Stimulated activated CD8-positive, alpha-beta memory T cell treated with anti-CD3 and anti-CD28 coated beads, Interleukin-7, amount 100 ng/mL, for 4 hours (primary cell): Measurements from ENCODE around the gene POU6F2.

Experiments used
- DNase-seq, 2 donors: peaks; one replicate each; pipeline ENCODE4 v3.0.0-alpha.2; 2020; ENCODE audit warnings: low read depth in 2 of 2

The POU6F2 gene

GRCh38 chr7:39069896-39070881 is 92.5 kb downstream of the POU6F2 start:
- DNase-seq, result no peak

- no peak for DNase-seq
These were observed 93.4 kb downstream of the POU6F2 start for GRCh38 chr7:39071116-39071515.

- DNase-seq, result no peak
These were observed 95.7 kb downstream of the POU6F2 start for GRCh38 chr7:39073432-39073831.

GRCh38 chr7:39075210-39075609 is 97.5 kb downstream of the POU6F2 start:
- no peak for DNase-seq

- DNase-seq, result no peak
These were observed 106.1 kb downstream of the POU6F2 start for GRCh38 chr7:39083781-39084180.

GRCh38 chr7:39084349-39084748 is 106.6 kb downstream of the POU6F2 start:
- DNase-seq, result no peak

- no peak for DNase-seq
These were observed 107.5 kb downstream of the POU6F2 start for GRCh38 chr7:39085189-39085588.

GRCh38 chr7:39085590-39086049 is 107.9 kb downstream of the POU6F2 start:
- no peak for DNase-seq

- DNase-seq, result no peak
These were observed 109.1 kb downstream of the POU6F2 start for GRCh38 chr7:39086638-39087360.

GRCh38 chr7:39088730-39089593 is 111.3 kb downstream of the POU6F2 start:
- no peak for DNase-seq

GRCh38 chr7:39091145-39091544 is 113.4 kb downstream of the POU6F2 start:
- DNase-seq, result no peak

- no peak for DNase-seq
These were observed 114.1 kb downstream of the POU6F2 start for GRCh38 chr7:39091774-39092173.

GRCh38 chr7:39094731-39095130 is 117.0 kb downstream of the POU6F2 start:
- no peak for DNase-seq

GRCh38 chr7:39095875-39096619 is 118.3 kb downstream of the POU6F2 start:
- no peak for DNase-seq

GRCh38 chr7:39098506-39098905 is 120.8 kb downstream of the POU6F2 start:
- DNase-seq, result no peak

- DNase-seq, result no peak
These were observed 121.4 kb downstream of the POU6F2 start for GRCh38 chr7:39099146-39099545.

- DNase-seq, result no peak
These were observed 122.6 kb downstream of the POU6F2 start for GRCh38 chr7:39100270-39100669.

- no peak for DNase-seq
These were observed 124.5 kb downstream of the POU6F2 start for GRCh38 chr7:39102234-39102633.

- no peak for DNase-seq
These were observed 128.0 kb downstream of the POU6F2 start for GRCh38 chr7:39105720-39106119.

GRCh38 chr7:39125846-39126245 is 148.1 kb downstream of the POU6F2 start:
- no peak for DNase-seq

- DNase-seq, result no peak
These were observed 149.3 kb downstream of the POU6F2 start for GRCh38 chr7:39127058-39127457.
